GM12878 (cell line): Measurements from ENCODE around the gene CCDC187. TPM values are rescaled to one million over a fixed set of nuclear protein-coding genes. Genes with fewer than 3 reads are reported as not detected.

ENCODE experiments used
- ATAC-seq: fragments of 200-7000 bp; cut with Tn5 transposase; 3 replicates; pipeline ENCODE4 v1.9.1; 2020; ENCODE audit warnings: mild to moderate bottlenecking, moderate library complexity
- BruUV-seq: library from RNA; stranded (reverse); fragments of 400-500 nt; replicated peaks from 2 replicates; lab custom pipeline; 2021; lab: Mats Ljungman, UMichigan
- CTCF ChIA-PET: fragments of 300-600 bp; sonication (Branson Sonifier 250); formaldehyde crosslinking; extraction: SDS; loops from one replicate; lab custom pipeline; 2021; ENCODE audit warnings: inconsistent platforms; lab: Yijun Ruan, JAX
- POLR2A ChIA-PET: fragments of 350-600 bp; formaldehyde crosslinking; extraction: SDS; loops from one replicate; lab custom pipeline; 2021; ENCODE audit warnings: inconsistent platforms; lab: Charles Lee
- RAD21 ChIA-PET: fragments of 300-600 bp; sonication (Branson Sonifier 250); formaldehyde crosslinking; loops from one replicate; lab custom pipeline; 2023; ENCODE audit warnings: antibody characterized with exemption; ENCODE audit not compliant: unreplicated experiment; lab: Charles Lee
- SMC1A ChIA-PET: fragments of 300-600 bp; sonication (Branson Sonifier 250); formaldehyde crosslinking; loops from one replicate; lab custom pipeline; 2023; ENCODE audit not compliant: unreplicated experiment, uncharacterized antibody; lab: Charles Lee
- DNase-seq: peaks from one replicate; pipeline ENCODE4 v3.0.0-alpha.2; 2011; ENCODE audit warnings: low read depth, low spot score
- FAIRE-seq: peaks from 3 replicates; lab custom pipeline; 2011; peaks lifted over from hg19 to GRCh38; lab: Jason Lieb, UNC
- H2AFZ ChIP-seq: 2 replicates; pipeline ENCODE4 v1.6.0; 2011; ENCODE audit warnings: low read depth, low read length, control low read depth; ENCODE audit not compliant: control insufficient read depth
- H3K27ac ChIP-seq: 2 replicates; pipeline ENCODE4 v1.5.1; 2011; ENCODE audit warnings: control low read depth; ENCODE audit not compliant: control insufficient read depth, insufficient read depth
- H3K27me3 ChIP-seq, 2 experiments: replicated peaks in 1 of 2; 2 replicates each; pipeline versions ENCODE4 v1.6.0 to v1.6.1; 2011; ENCODE audit warnings: low read length in 1 of 2; ENCODE audit not compliant: control insufficient read depth in 2 of 2, insufficient read depth in 2 of 2
- H3K36me3 ChIP-seq, 2 experiments: 2 replicates each; pipeline ENCODE4 v1.5.1; 2011; ENCODE audit warnings: low read length in 1 of 2; ENCODE audit not compliant: control insufficient read depth in 2 of 2, insufficient read depth in 2 of 2
- H3K4me1 ChIP-seq: 2 replicates; pipeline ENCODE4 v1.6.1; 2011; ENCODE audit warnings: mild to moderate bottlenecking, low read length, moderate library complexity, mixed read lengths; ENCODE audit not compliant: control insufficient read depth, insufficient read depth
- H3K4me2 ChIP-seq: 2 replicates; pipeline ENCODE4 v1.6.0; 2011; ENCODE audit warnings: control low read depth; ENCODE audit not compliant: control insufficient read depth, insufficient read depth
- H3K4me3 ChIP-seq: fragments of 200-600 bp; sonication (generic); 2 replicates; pipeline ENCODE4 v1.5.1; 2016
- H3K79me2 ChIP-seq: 2 replicates; pipeline ENCODE4 v1.6.0; 2011; ENCODE audit warnings: low read length; ENCODE audit not compliant: control insufficient read depth, insufficient read depth
- H3K9ac ChIP-seq: 2 replicates; pipeline ENCODE4 v1.8.0; 2011; ENCODE audit warnings: low read length, control low read depth, mixed read lengths; ENCODE audit not compliant: control insufficient read depth, insufficient read depth
- H3K9me3 ChIP-seq: replicated peaks from 3 replicates; pipeline ENCODE4 v1.5.1; 2011; ENCODE audit warnings: mild to moderate bottlenecking, low read length; ENCODE audit not compliant: control insufficient read depth, insufficient read depth
- H4K20me1 ChIP-seq: 2 replicates; pipeline ENCODE4 v1.6.0; 2011; ENCODE audit not compliant: control insufficient read depth, insufficient read depth
- IRF3 ChIP-seq: fragments of 450-650 bp; IDR thresholded peaks from 2 replicates; pipeline ENCODE4 v1.6.1; 2014; ENCODE audit warnings: mild to moderate bottlenecking
- IRF4 ChIP-seq: IDR thresholded peaks from 2 replicates; pipeline ENCODE4 v1.6.1; 2011; ENCODE audit warnings: low read depth, low read length
- JUNB ChIP-seq: IDR thresholded peaks from 2 replicates; pipeline ENCODE4 v1.6.1; 2016; ENCODE audit warnings: antibody characterized with exemption, mild to moderate bottlenecking
- JUND ChIP-seq: IDR thresholded peaks from 2 replicates; pipeline ENCODE4 v1.6.1; 2012; ENCODE audit warnings: low read depth, mild to moderate bottlenecking, low read length, improper control_type of control experiment, moderate library complexity
- MEF2B ChIP-seq: fragments of 450-650 bp; IDR thresholded peaks from 2 replicates; pipeline ENCODE4 v1.6.1; 2018; ENCODE audit warnings: mild to moderate bottlenecking, moderate library complexity; ENCODE audit not compliant: partially characterized antibody, poor library complexity, severe bottlenecking
- MTA2 ChIP-seq: fragments of 450-650 bp; IDR thresholded peaks from 2 replicates; pipeline ENCODE4 v1.6.1; 2016; ENCODE audit warnings: low read depth, mild to moderate bottlenecking, moderate library complexity
- MXI1 ChIP-seq: fragments of 150-350 bp; IDR thresholded peaks from 2 replicates; pipeline ENCODE4 v1.6.1; 2011; ENCODE audit warnings: low read depth, mild to moderate bottlenecking, inconsistent platforms, low read length, improper control_type of control experiment
- PAX8 ChIP-seq: fragments of 450-650 bp; IDR thresholded peaks from 2 replicates; pipeline ENCODE4 v1.6.1; 2017; ENCODE audit warnings: mild to moderate bottlenecking, moderate library complexity
- PML ChIP-seq: IDR thresholded peaks from 2 replicates; pipeline ENCODE4 v1.6.1; 2012; ENCODE audit warnings: low read length, inconsistent platforms
- POLR2AphosphoS2 ChIP-seq: IDR thresholded peaks from 2 replicates; pipeline ENCODE4 v1.6.1; 2011; ENCODE audit warnings: low read depth, mild to moderate bottlenecking, low read length, improper control_type of control experiment, moderate library complexity
- RUNX3 ChIP-seq: IDR thresholded peaks from 2 replicates; pipeline ENCODE4 v1.6.1; 2012; ENCODE audit warnings: low read length, inconsistent platforms
- SP1 ChIP-seq: IDR thresholded peaks from one replicate; pipeline ENCODE4 v1.6.1; 2011; ENCODE audit warnings: low read depth, low read length
- USF1 ChIP-seq: IDR thresholded peaks from 2 replicates; pipeline ENCODE4 v1.6.1; 2011; ENCODE audit warnings: borderline replicate concordance, low read depth, mild to moderate bottlenecking, moderate library complexity, mixed read lengths, low read length; ENCODE audit not compliant: insufficient read depth; ENCODE audit errors: extremely low read length
- WGBS: methylation state at CpG from one replicate; pipeline ENCODE4 v1.1.6; 2016; ENCODE audit warnings: low lambda C conversion rate; ENCODE audit not compliant: insufficient replicate concordance, insufficient coverage; ENCODE audit errors: missing lambda C conversion rate; 5-methylcytosine and 5-hydroxymethylcytosine counted together
- in situ Hi-C: fragments of 300-500 bp; cut with MboI; formaldehyde crosslinking; loops from 9 replicates; pipeline ENCODE4 v1.14.3; 2018; ENCODE audit warnings: mixed read lengths
- intact Hi-C: fragments of 100-400 bp; cut with micrococcal nuclease; formaldehyde crosslinking; loops from one replicate; pipeline ENCODE4 v1.14.2; 2022; ENCODE audit not compliant: unreplicated experiment
- polyA plus RNA-seq, 11 experiments: library from polyadenylated mRNA; depleted of rRNA in 4 of 11; unstranded in 6 of 11; stranded (reverse) in 5 of 11; fragments of >200 nt; fragmentation: Nextera tagmentation in 4 of 11; fragmentation: Illumina TruSeq in 1 of 11; extraction: Ambion mirVana in 4 of 11; extraction: Trizol in 1 of 11; gene quantifications; 1 replicate in 1 of 11; 2 replicates in 10 of 11; pipeline versions ENCODE4 v1.2.1 to v1.2.3, GENCODE V29; 2011 to 2016; ENCODE audit warnings: inconsistent platforms in 2 of 11, missing spikeins in 2 of 11, low read depth in 1 of 11
- total RNA-seq, 4 experiments: library from RNA; depleted of rRNA in 3 of 4; stranded (reverse); fragments of >200 nt in 3 of 4; fragmentation: Illumina TruSeq in 1 of 4; extraction: Trizol in 1 of 4; gene quantifications; 2 replicates each; pipeline versions ENCODE4 v1.2.1 to v1.2.3, GENCODE V29; 2013 to 2021
- TF ChIP-seq, protein P1 (sequence below): fragments of 450-650 bp; IDR thresholded peaks from 2 replicates; pipeline ENCODE4 v1.6.1; 2017; ENCODE audit warnings: mild to moderate bottlenecking, moderate library complexity
- TF ChIP-seq, protein P2 (sequence below): fragments of 450-650 bp; IDR thresholded peaks from 2 replicates; pipeline ENCODE4 v1.6.1; 2017; ENCODE audit warnings: low read depth, mild to moderate bottlenecking, moderate library complexity

CCDC187 gene
- total and polyA plus RNA-seq, 10 of the 15 experiments (the other 5 are each of a cell fraction or from before 2014, with no cell fraction given), result 0.04 to 0.23 (median 0.04) TPM; not detected in 7

- intact Hi-C loops (no loop called here), in situ Hi-C loops (no loop called here)
- TF ChIP-seq MXI1 (no peak), SP1 (no peak), IRF3 (no peak), RUNX3 (no peak), PML (no peak), JUNB (no peak), JUND (no peak), POLR2AphosphoS2 (no peak), USF1 (no peak), MTA2 (no peak), PAX8 (no peak), MEF2B (no peak), IRF4 (no peak)
- TF ChIP-seq, protein P1, sequence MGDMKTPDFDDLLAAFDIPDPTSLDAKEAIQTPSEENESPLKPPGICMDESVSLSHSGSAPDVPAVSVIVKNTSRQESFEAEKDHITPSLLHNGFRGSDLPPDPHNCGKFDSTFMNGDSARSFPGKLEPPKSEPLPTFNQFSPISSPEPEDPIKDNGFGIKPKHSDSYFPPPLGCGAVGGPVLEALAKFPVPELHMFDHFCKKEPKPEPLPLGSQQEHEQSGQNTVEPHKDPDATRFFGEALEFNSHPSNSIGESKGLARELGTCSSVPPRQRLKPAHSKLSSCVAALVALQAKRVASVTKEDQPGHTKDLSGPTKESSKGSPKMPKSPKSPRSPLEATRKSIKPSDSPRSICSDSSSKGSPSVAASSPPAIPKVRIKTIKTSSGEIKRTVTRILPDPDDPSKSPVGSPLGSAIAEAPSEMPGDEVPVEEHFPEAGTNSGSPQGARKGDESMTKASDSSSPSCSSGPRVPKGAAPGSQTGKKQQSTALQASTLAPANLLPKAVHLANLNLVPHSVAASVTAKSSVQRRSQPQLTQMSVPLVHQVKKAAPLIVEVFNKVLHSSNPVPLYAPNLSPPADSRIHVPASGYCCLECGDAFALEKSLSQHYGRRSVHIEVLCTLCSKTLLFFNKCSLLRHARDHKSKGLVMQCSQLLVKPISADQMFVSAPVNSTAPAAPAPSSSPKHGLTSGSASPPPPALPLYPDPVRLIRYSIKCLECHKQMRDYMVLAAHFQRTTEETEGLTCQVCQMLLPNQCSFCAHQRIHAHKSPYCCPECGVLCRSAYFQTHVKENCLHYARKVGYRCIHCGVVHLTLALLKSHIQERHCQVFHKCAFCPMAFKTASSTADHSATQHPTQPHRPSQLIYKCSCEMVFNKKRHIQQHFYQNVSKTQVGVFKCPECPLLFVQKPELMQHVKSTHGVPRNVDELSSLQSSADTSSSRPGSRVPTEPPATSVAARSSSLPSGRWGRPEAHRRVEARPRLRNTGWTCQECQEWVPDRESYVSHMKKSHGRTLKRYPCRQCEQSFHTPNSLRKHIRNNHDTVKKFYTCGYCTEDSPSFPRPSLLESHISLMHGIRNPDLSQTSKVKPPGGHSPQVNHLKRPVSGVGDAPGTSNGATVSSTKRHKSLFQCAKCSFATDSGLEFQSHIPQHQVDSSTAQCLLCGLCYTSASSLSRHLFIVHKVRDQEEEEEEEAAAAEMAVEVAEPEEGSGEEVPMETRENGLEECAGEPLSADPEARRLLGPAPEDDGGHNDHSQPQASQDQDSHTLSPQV, result no peak
- TF ChIP-seq, protein P2, sequence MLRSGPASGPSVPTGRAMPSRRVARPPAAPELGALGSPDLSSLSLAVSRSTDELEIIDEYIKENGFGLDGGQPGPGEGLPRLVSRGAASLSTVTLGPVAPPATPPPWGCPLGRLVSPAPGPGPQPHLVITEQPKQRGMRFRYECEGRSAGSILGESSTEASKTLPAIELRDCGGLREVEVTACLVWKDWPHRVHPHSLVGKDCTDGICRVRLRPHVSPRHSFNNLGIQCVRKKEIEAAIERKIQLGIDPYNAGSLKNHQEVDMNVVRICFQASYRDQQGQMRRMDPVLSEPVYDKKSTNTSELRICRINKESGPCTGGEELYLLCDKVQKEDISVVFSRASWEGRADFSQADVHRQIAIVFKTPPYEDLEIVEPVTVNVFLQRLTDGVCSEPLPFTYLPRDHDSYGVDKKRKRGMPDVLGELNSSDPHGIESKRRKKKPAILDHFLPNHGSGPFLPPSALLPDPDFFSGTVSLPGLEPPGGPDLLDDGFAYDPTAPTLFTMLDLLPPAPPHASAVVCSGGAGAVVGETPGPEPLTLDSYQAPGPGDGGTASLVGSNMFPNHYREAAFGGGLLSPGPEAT, result no peak
- H3K27me3 ChIP-seq, result no peaks in the 10 kb centered on the region
- FAIRE-seq, result no peak
- H3K36me3 ChIP-seq, result no peaks in the 10 kb centered on the region
- ChIA-PET RAD21 (no interaction called here), POLR2A (no interaction called here), SMC1A (no interaction called here), CTCF (interaction anchor here (1.5 kb wide), 1 partner anchor 21 kb away, joined by 5 read pairs; no protein-coding TSS in a partner anchor)
- no peak overlapping the region for H2AFZ ChIP-seq
- no peak overlapping the region for H3K9ac ChIP-seq
- no peaks in the 10 kb centered on the region for H3K9me3 ChIP-seq
- no peaks in the 10 kb centered on the region for H3K4me1 ChIP-seq
- no peaks in the 10 kb centered on the region for H4K20me1 ChIP-seq
- ATAC-seq, result no peak
- H3K27ac ChIP-seq, result no peak overlapping the region
- no peaks in the 10 kb centered on the region for H3K79me2 ChIP-seq
- 34% methylated on average over 7 of the region's 10 CpGs for WGBS
- H3K4me3 ChIP-seq, result no peak overlapping the region
- H3K4me2 ChIP-seq, result no peak overlapping the region
- no TSS peak for BruUV-seq
- DNase-seq, result no peak
These were observed 37.9 kb upstream of the CCDC187 start for GRCh38 chr9:136341769-136342168.
